HepG2 (cell line): ENCODE data around the gene IQCK. TPM values are rescaled to one million over a fixed set of nuclear protein-coding genes. Genes with fewer than 3 reads are reported as not detected.

Experiments used
- ATAC-seq: fragments of 200-7000 bp; cut with Tn5 transposase; 3 replicates; pipeline ENCODE4 v1.9.1; 2020; ENCODE audit warnings: mild to moderate bottlenecking, moderate library complexity
- BruUV-seq: library from RNA; stranded (reverse); fragments of 400-500 nt; replicated peaks from 2 replicates; lab custom pipeline; 2021; lab: Mats Ljungman, UMichigan
- CTCF ChIA-PET: fragments of 300-600 bp; formaldehyde crosslinking; extraction: SDS; loops from one replicate; lab custom pipeline; 2021; ENCODE audit warnings: low total read pairs, inconsistent platforms, low intra/inter-chr PET ratio; lab: Yijun Ruan, JAX
- POLR2A ChIA-PET: fragments of 350-600 bp; sonication (Branson Sonifier 250); formaldehyde crosslinking; loops from one replicate; lab custom pipeline; 2020; ENCODE audit warnings: antibody characterized with exemption, inconsistent platforms; lab: Yijun Ruan, JAX
- DNase-seq: peaks from one replicate; pipeline ENCODE4 v3.0.0-alpha.2; 2015; ENCODE audit warnings: low spot score
- FAIRE-seq: peaks from 3 replicates; lab custom pipeline; 2011; peaks lifted over from hg19 to GRCh38; lab: Jason Lieb, UNC
- H2AFZ ChIP-seq: one replicate; pipeline ENCODE4 v1.6.1; 2011; ENCODE audit warnings: low read length, inconsistent platforms
- H3K27ac ChIP-seq: fragments of 300-600 bp; 3 replicates; pipeline ENCODE4 v1.8.0; 2011; ENCODE audit warnings: mixed run types, mild to moderate bottlenecking, mixed read lengths, low read length, inconsistent platforms; ENCODE audit not compliant: insufficient read depth; ENCODE audit errors: extremely low read length
- H3K27me3 ChIP-seq, 2 experiments: fragments of 200-600 bp in 1 of 2; 2 replicates in 1 of 2; 3 replicates in 1 of 2; pipeline versions ENCODE4 v1.6.0 to v1.8.0; 2011; ENCODE audit warnings: low read length in 2 of 2, mild to moderate bottlenecking in 2 of 2, moderate library complexity in 2 of 2, inconsistent platforms in 1 of 2; ENCODE audit not compliant: insufficient read depth in 2 of 2, control insufficient read depth in 1 of 2
- H3K36me3 ChIP-seq, 2 experiments: fragments of 200-600 bp in 1 of 2; replicated peaks in 1 of 2; 2 replicates in 1 of 2; 3 replicates in 1 of 2; pipeline versions ENCODE4 v1.5.1 to v1.8.0; 2011; ENCODE audit warnings: low read length in 2 of 2, inconsistent platforms in 1 of 2; ENCODE audit not compliant: insufficient read depth in 2 of 2, control insufficient read depth in 1 of 2
- H3K4me1 ChIP-seq: 2 replicates; pipeline ENCODE4 v1.5.1; 2012; ENCODE audit warnings: low read length, inconsistent platforms; ENCODE audit not compliant: insufficient read depth
- H3K4me2 ChIP-seq: 2 replicates; pipeline ENCODE4 v1.6.0; 2011; ENCODE audit warnings: low read depth, low read length, inconsistent platforms
- H3K4me3 ChIP-seq, 3 experiments: fragments of 200-600 bp in 1 of 3; sonication (generic), shearing (Covaris generic) in 1 of 3; replicated peaks in 1 of 3; 2 replicates each; pipeline ENCODE4 v1.5.1; 2011 to 2016; ENCODE audit warnings: low read length in 3 of 3, inconsistent platforms in 2 of 3, low read depth in 2 of 3, mild to moderate bottlenecking in 2 of 3, control low read depth in 1 of 3, mixed read lengths in 1 of 3; ENCODE audit not compliant: insufficient read depth in 1 of 3
- H3K79me2 ChIP-seq: one replicate; pipeline ENCODE4 v1.6.1; 2011; ENCODE audit warnings: low read length, inconsistent platforms; ENCODE audit not compliant: insufficient read depth
- H3K9ac ChIP-seq: 2 replicates; pipeline ENCODE4 v1.6.0; 2011; ENCODE audit warnings: mild to moderate bottlenecking, low read depth, low read length, inconsistent platforms; ENCODE audit not compliant: insufficient read depth
- H3K9me3 ChIP-seq: 2 replicates; pipeline ENCODE4 v1.5.1; 2012; ENCODE audit warnings: mild to moderate bottlenecking, low read length
- H4K20me1 ChIP-seq: 2 replicates; pipeline ENCODE4 v1.6.0; 2011; ENCODE audit warnings: inconsistent platforms, mild to moderate bottlenecking, low read length, moderate library complexity; ENCODE audit not compliant: insufficient read depth
- FOXA3 ChIP-seq: IDR thresholded peaks from 2 replicates; pipeline ENCODE4 v1.6.1; 2016; ENCODE audit warnings: missing genetic modification reagents, missing compliant biosample characterization
- GTF3A ChIP-seq: sonication (generic); formaldehyde crosslinking; conservative IDR thresholded peaks from 2 replicates; pipeline ENCODE4 v1.4.0; 2020; ENCODE audit warnings: mild to moderate bottlenecking, missing genetic modification reagents
- JUN ChIP-seq: sonication (generic); formaldehyde crosslinking; IDR thresholded peaks from 2 replicates; pipeline ENCODE4 v1.4.0; 2020; ENCODE audit warnings: mild to moderate bottlenecking, missing genetic modification reagents
- MAFG ChIP-seq: sonication (generic); formaldehyde crosslinking; IDR thresholded peaks from 2 replicates; pipeline ENCODE4 v1.5.1; 2020; ENCODE audit warnings: mild to moderate bottlenecking, missing genetic modification reagents
- NFIC ChIP-seq: IDR thresholded peaks from 2 replicates; pipeline ENCODE4 v1.6.1; 2012; ENCODE audit warnings: mild to moderate bottlenecking, low read length, inconsistent platforms
- NKX3-1 ChIP-seq: sonication (generic); formaldehyde crosslinking; IDR thresholded peaks from 2 replicates; pipeline ENCODE4 v1.5.0; 2020; ENCODE audit warnings: missing genetic modification reagents
- ONECUT2 ChIP-seq: sonication (generic); formaldehyde crosslinking; IDR thresholded peaks from 2 replicates; pipeline ENCODE4 v1.4.0; 2020; ENCODE audit warnings: missing genetic modification reagents
- RARA ChIP-seq: IDR thresholded peaks from 2 replicates; pipeline ENCODE4 v1.6.1; 2016; ENCODE audit warnings: missing genetic modification reagents, missing compliant biosample characterization
- SALL1 ChIP-seq: sonication (generic); formaldehyde crosslinking; IDR thresholded peaks from 2 replicates; pipeline ENCODE4 v1.8.0; 2022; ENCODE audit warnings: mild to moderate bottlenecking, missing genetic modification reagents
- SMARCE1 ChIP-seq: fragments of 450-650 bp; IDR thresholded peaks from 2 replicates; pipeline ENCODE4 v1.6.1; 2017; ENCODE audit warnings: borderline replicate concordance
- SNAI1 ChIP-seq: sonication (generic); formaldehyde crosslinking; IDR thresholded peaks from 2 replicates; pipeline ENCODE4 v1.5.0; 2020; ENCODE audit warnings: mild to moderate bottlenecking, missing genetic modification reagents, borderline replicate concordance
- ZMYM3 ChIP-seq: sonication (generic); formaldehyde crosslinking; IDR thresholded peaks from 2 replicates; pipeline ENCODE4 v1.5.1; 2020; ENCODE audit warnings: mild to moderate bottlenecking, missing genetic modification reagents
- ZNF274 ChIP-seq: sonication (generic); formaldehyde crosslinking; IDR thresholded peaks from 2 replicates; pipeline ENCODE4 v1.5.1; 2020; ENCODE audit warnings: mild to moderate bottlenecking, missing genetic modification reagents
- ZNF644 ChIP-seq: IDR thresholded peaks from 2 replicates; pipeline ENCODE4 v1.6.1; 2016; ENCODE audit warnings: low read depth
- ZNF724P ChIP-seq: sonication (generic); formaldehyde crosslinking; IDR thresholded peaks from 2 replicates; pipeline ENCODE4 v1.8.0; 2022; ENCODE audit warnings: missing genetic modification reagents, borderline replicate concordance
- WGBS: methylation state at CpG from one replicate; pipeline ENCODE4 v1.1.6; 2017; ENCODE audit warnings: low lambda C conversion rate; 5-methylcytosine and 5-hydroxymethylcytosine counted together
- in situ Hi-C: cut with HindIII; loops from 2 replicates; pipeline ENCODE4 v1.10.0; 2017; ENCODE audit warnings: low pct_unique_long_range_greater_than_20kb; ENCODE audit not compliant: extremely low pct_ligation_motif_present
- intact Hi-C: fragments of 100-400 bp; cut with micrococcal nuclease; formaldehyde crosslinking; loops from one replicate; pipeline ENCODE4 v1.10.0; 2022; ENCODE audit not compliant: unreplicated experiment
- polyA plus RNA-seq, 8 experiments: library from polyadenylated mRNA; depleted of rRNA in 3 of 8; stranded (reverse) in 7 of 8; unstranded in 1 of 8; fragments of >200 nt; fragmentation: Illumina TruSeq in 4 of 8; extraction: Trizol in 4 of 8; gene quantifications; 2 replicates each; pipeline versions ENCODE4 v1.2.1 to v1.2.3, GENCODE V29; 2011 to 2016; ENCODE audit warnings: low read depth in 4 of 8, missing spikeins in 1 of 8, mixed read lengths in 1 of 8; ENCODE audit not compliant: insufficient read depth in 1 of 8
- total RNA-seq, 5 experiments: library from RNA; depleted of rRNA; stranded (reverse); fragments of >200 nt; fragmentation: Illumina TruSeq; extraction: Trizol; gene quantifications; 2 replicates each; pipeline ENCODE4 v1.2.3, GENCODE V29; 2016; ENCODE audit warnings: low read depth in 1 of 5
- TF ChIP-seq, protein P1 (sequence below): sonication (generic); formaldehyde crosslinking; IDR thresholded peaks from 2 replicates; pipeline ENCODE4 v1.5.1; 2020; ENCODE audit warnings: missing genetic modification reagents, mild to moderate bottlenecking, borderline replicate concordance
- TF ChIP-seq, protein P2 (sequence below): sonication (generic); formaldehyde crosslinking; IDR thresholded peaks from 2 replicates; pipeline ENCODE4 v1.8.0; 2022; ENCODE audit warnings: mild to moderate bottlenecking, missing genetic modification reagents, borderline replicate concordance
- TF ChIP-seq, protein P3 (sequence below): sonication (generic); formaldehyde crosslinking; IDR thresholded peaks from 2 replicates; pipeline ENCODE4 v1.8.0; 2022; ENCODE audit warnings: mild to moderate bottlenecking, missing genetic modification reagents, moderate library complexity

The IQCK gene
- total and polyA plus RNA-seq, 2 of the 13 experiments (the other 11 are each of a cell fraction or from before 2014, with no cell fraction given) = 5.1 to 7.3 TPM

DNA sequence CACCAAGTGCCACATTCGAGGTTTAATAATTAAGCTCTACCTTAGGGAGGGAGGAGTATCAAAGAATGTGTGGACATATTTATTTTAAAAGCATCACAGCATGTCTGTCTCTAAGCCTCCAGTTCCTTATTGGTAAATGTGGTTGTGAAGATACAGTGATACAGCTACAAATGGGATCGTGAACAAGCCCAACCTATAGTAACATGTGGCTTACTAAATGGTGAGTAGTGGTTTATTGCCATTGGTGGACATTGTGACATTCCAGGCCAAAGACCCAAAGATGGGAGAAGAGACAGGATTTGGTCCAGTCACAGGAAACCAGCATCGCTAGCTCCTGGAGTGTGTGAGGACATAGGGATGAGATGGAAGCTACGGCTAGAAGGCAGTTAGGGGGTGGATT lies 51.2 kb downstream of the IQCK start:
- no peaks in the 10 kb centered on the region; the same call in 1 of the 2 replicates for H3K9me3 ChIP-seq
- no peaks in the 10 kb centered on the region for H3K4me1 ChIP-seq
- ATAC-seq (no peak), DNase-seq (no peak), FAIRE-seq (no peak)
- no peaks in the 10 kb centered on the region for H3K27me3 ChIP-seq
- H3K9ac ChIP-seq = no peak overlapping the region
- H3K4me3 ChIP-seq = no peak overlapping the region
- no peaks in the 10 kb centered on the region for H3K79me2 ChIP-seq
- H3K27ac ChIP-seq = no peak overlapping the region
- WGBS = 76% methylated on average over 4 of the region's 4 CpGs
- TF ChIP-seq MAFG (CRISPR knock-in tag) (no peak), JUN (CRISPR knock-in tag) (no peak), ONECUT2 (CRISPR knock-in tag) (no peak), FOXA3 (no peak), ZMYM3 (CRISPR knock-in tag) (no peak), SMARCE1 (no peak), NKX3-1 (CRISPR knock-in tag) (no peak), SALL1 (CRISPR knock-in tag) (no peak), RARA (CRISPR knock-in tag) (no peak), ZNF724P (no peak), ZNF274 (CRISPR knock-in tag) (no peak), ZNF644 (CRISPR knock-in tag) (no peak), GTF3A (CRISPR knock-in tag) (no peak), SNAI1 (no peak), NFIC (no peak)
- TF ChIP-seq, protein P1, sequence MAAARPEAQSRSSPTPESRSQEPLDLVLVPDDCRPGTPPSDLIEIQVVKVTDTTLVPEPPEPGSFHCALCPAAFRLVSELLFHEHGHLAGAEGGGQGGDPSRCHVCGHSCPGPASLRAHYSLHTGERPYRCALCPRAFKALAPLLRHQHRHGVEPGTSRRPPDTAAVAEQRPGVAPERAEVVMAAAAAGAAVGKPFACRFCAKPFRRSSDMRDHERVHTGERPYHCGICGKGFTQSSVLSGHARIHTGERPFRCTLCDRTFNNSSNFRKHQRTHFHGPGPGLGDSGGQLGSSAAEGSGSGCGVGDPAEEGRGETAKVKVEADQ (CRISPR knock-in tag) = no peak
- TF ChIP-seq, protein P2, sequence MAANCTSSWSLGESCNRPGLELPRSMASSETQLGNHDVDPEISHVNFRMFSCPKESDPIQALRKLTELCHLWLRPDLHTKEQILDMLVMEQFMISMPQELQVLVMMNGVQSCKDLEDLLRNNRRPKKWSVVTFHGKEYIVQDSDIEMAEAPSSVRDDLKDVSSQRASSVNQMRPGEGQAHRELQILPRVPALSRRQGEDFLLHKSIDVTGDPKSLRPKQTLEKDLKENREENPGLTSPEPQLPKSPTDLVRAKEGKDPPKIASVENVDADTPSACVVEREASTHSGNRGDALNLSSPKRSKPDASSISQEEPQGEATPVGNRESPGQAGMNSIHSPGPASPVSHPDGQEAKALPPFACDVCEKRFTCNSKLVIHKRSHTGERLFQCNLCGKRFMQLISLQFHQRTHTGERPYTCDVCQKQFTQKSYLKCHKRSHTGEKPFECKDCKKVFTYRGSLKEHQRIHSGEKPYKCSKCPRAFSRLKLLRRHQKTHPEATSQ (CRISPR knock-in tag) = no peak
- TF ChIP-seq, protein P3, sequence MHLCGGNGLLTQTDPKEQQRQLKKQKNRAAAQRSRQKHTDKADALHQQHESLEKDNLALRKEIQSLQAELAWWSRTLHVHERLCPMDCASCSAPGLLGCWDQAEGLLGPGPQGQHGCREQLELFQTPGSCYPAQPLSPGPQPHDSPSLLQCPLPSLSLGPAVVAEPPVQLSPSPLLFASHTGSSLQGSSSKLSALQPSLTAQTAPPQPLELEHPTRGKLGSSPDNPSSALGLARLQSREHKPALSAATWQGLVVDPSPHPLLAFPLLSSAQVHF (CRISPR knock-in tag) = no peak
- intact Hi-C loops (no loop called here), in situ Hi-C loops (no loop called here)
- H3K4me2 ChIP-seq = no peak overlapping the region
- no TSS peak for BruUV-seq
- H4K20me1 ChIP-seq = no peaks in the 10 kb centered on the region
- CTCF ChIA-PET = no interaction called here
- no peak overlapping the region for H2AFZ ChIP-seq
- no peaks in the 10 kb centered on the region for H3K36me3 ChIP-seq
- POLR2A ChIA-PET = no interaction called here
